ENCODE results near the gene UBQLN4. TPM values are rescaled to one million over a fixed set of nuclear protein-coding genes. Genes with fewer than 3 reads are reported as not detected.

The UBQLN4 gene
- total and polyA plus RNA-seq, 9 of the 15 experiments (the other 6 are each of a cell fraction or from before 2014, with no cell fraction given) = 13.5 to 65.5 (median 37.0) TPM

- TF ChIP-seq REST (IDR thresholded peaks at IDR 0.05; ENCODE audit: borderline replicate concordance) (peak; percentile 72), REST (CRISPR knock-in tag; IDR thresholded peaks at IDR 0.05; ENCODE audit: low read depth) (no peak), ZBTB1 (CRISPR knock-in tag; IDR thresholded peaks at IDR 0.05; ENCODE audit: borderline replicate concordance, low read depth) (no peak), BRF2 (IDR thresholded peaks at IDR 0.05; ENCODE audit: borderline replicate concordance, insufficient read depth, insufficient read length) (no peak), BRD9 (IDR thresholded peaks at IDR 0.05; ENCODE audit: low read depth, partially characterized antibody) (no peak), SIRT6 (IDR thresholded peaks at IDR 0.05; ENCODE audit: low read depth, low read length) (no peak), ZNF318 (IDR thresholded peaks at IDR 0.05; ENCODE audit: borderline replicate concordance in 1 of 2, low read depth in 1 of 2) (no peak), POLR2AphosphoS5 (IDR thresholded peaks at IDR 0.05; ENCODE audit: control insufficient read depth, insufficient read depth, low read depth, low read length) (peak; percentile 53; the same call in 1 of the 2 replicates)
These were observed 28.9 kb upstream of the UBQLN4 start, which contains the start of gene MEX3A (continued) for GRCh38 chr1:156082309-156083091.
